ENCODE results near the gene DSG1. TPM values are rescaled to one million over a fixed set of nuclear protein-coding genes. Genes with fewer than 3 reads are reported as not detected.

The DSG1 gene
- total RNA-seq, 4 donors from 2014 or later = not detected

GRCh38 chr18:31302991-31303390, 15.0 kb upstream of the DSG1 start:
- TF ChIP-seq CTCF (IDR thresholded peaks at IDR 0.05; ENCODE audit: low read depth) = no peak

DNA sequence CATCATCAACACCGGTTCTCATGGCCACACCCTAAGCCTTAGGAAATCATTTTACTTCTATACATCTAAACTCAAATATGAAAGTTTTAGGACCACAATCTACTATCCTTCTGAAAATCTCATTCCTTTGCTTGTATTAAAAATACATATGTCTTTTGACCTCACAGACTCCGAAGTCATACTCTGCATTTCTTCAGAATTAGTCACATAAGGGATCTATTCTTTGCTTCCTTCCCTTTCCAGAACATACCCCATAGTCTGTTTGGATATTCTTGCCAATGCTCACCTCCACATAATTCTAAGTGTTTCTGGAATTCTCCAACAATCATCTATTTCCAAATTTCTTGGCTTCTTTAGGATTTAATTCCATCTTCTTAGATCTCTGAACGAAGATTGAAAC, 14.2 kb upstream of the DSG1 start:
- no peak for TF ChIP-seq CTCF (IDR thresholded peaks at IDR 0.05; ENCODE audit: low read depth)

DNA sequence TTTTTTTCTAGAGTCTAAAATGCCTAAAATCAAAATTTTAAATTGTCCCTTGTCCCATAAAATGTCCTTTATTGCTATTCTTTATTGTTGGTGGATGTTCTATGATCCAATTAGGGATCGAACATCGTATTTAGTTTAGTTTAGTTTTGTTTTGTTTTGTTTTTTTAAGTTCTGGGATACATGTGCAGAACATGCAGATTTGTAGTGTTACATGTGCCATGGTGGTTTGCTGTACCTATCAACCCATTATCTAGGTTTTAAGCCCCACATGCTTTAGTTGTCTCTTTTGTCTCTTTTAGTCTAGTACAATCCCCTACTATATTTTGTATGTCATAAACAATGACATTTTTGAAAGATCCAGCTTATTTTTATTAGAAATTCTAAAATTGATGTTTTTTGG, 8.8 kb upstream of the DSG1 start:
- TF ChIP-seq CTCF (IDR thresholded peaks at IDR 0.05; ENCODE audit: low read depth) = no peak

- TF ChIP-seq CTCF (IDR thresholded peaks at IDR 0.05; ENCODE audit: low read depth) = no peak
Observed at GRCh38 chr18:31316974-31317373, 986 bp upstream of the DSG1 start.

DNA sequence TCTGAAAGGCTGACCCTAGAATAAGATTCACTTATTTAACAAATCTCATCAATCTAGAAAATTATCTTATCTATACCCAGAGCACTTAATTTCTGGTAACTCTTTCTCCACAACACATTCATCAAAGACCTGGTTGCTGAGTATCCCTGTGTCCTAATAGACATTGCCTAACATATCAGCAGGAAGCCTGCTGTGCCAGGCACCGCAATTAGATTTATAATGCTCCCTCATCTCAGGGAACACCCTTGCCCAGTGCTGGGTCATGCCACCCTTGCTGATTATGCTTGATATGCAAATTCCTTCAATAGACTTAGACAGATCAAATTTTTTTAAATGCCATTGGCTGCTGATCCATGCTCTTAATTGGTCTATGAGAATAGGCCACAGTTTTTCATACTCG, 3.8 kb downstream of the DSG1 start:
- no peak for TF ChIP-seq CTCF (IDR thresholded peaks at IDR 0.05; ENCODE audit: low read depth)

- no peak for TF ChIP-seq CTCF (IDR thresholded peaks at IDR 0.05; ENCODE audit: low read depth)
Observed at GRCh38 chr18:31325051-31325450, 7.1 kb downstream of the DSG1 start.

GRCh38 chr18:31329787-31330438, 12.0 kb downstream of the DSG1 start:
- no peak for TF ChIP-seq CTCF (IDR thresholded peaks at IDR 0.05; ENCODE audit: low read depth)

Measured in subcutaneous adipose tissue (tissue), 4 donors.